Mesendoderm (in vitro differentiated cells): ENCODE data around the gene CALHM5.

Experiments used
- DNase-seq: peaks from one replicate; pipeline ENCODE4 v3.0.0; 2013
- H2AK5ac ChIP-seq: 2 replicates; pipeline ENCODE4 v1.6.1; 2013; ENCODE audit warnings: low read length, inconsistent platforms
- H2BK120ac ChIP-seq: 2 replicates; pipeline ENCODE4 v1.6.1; 2013; ENCODE audit warnings: low read depth, mild to moderate bottlenecking, low read length, moderate library complexity, mixed read lengths
- H2BK15ac ChIP-seq: replicated peaks from 2 replicates; pipeline ENCODE4 v1.6.1; 2013; ENCODE audit warnings: low read depth, mild to moderate bottlenecking, moderate library complexity
- H2BK5ac ChIP-seq: 2 replicates; pipeline ENCODE4 v1.6.1; 2013; ENCODE audit warnings: low read length, inconsistent platforms
- H3K18ac ChIP-seq: 2 replicates; pipeline ENCODE4 v1.6.1; 2013; ENCODE audit warnings: mild to moderate bottlenecking, low read length, mixed read lengths
- H3K23ac ChIP-seq: one replicate; pipeline ENCODE4 v1.6.1; 2013; ENCODE audit warnings: low read length
- H3K27ac ChIP-seq: 2 replicates; pipeline ENCODE4 v1.5.1; 2013; ENCODE audit warnings: low read depth, mild to moderate bottlenecking, inconsistent platforms, low read length, moderate library complexity
- H3K27me3 ChIP-seq: 2 replicates; pipeline ENCODE4 v1.6.1; 2013; ENCODE audit warnings: low read length, control low read depth, mild to moderate bottlenecking, inconsistent platforms; ENCODE audit not compliant: insufficient read depth, poor library complexity
- H3K36me3 ChIP-seq: 2 replicates; pipeline ENCODE4 v1.6.1; 2013; ENCODE audit warnings: low read length, inconsistent platforms; ENCODE audit not compliant: control insufficient read depth, insufficient read depth
- H3K4ac ChIP-seq: one replicate; pipeline ENCODE4 v1.6.1; 2013; ENCODE audit warnings: low read depth, mild to moderate bottlenecking, low read length, moderate library complexity
- H3K4me1 ChIP-seq: 2 replicates; pipeline ENCODE4 v1.6.1; 2013; ENCODE audit warnings: low read depth, low read length, inconsistent platforms; ENCODE audit not compliant: control insufficient read depth
- H3K4me2 ChIP-seq: 2 replicates; pipeline ENCODE4 v1.6.1; 2013; ENCODE audit warnings: low read length
- H3K4me3 ChIP-seq: 2 replicates; pipeline ENCODE4 v1.5.1; 2013; ENCODE audit warnings: mild to moderate bottlenecking, low read length
- H3K56ac ChIP-seq: one replicate; pipeline ENCODE4 v1.6.1; 2013; ENCODE audit warnings: low read length
- H3K79me1 ChIP-seq: 2 replicates; pipeline ENCODE4 v1.6.1; 2013; ENCODE audit warnings: low read length, inconsistent platforms
- H3K79me2 ChIP-seq: 2 replicates; pipeline ENCODE4 v1.6.1; 2013; ENCODE audit warnings: mild to moderate bottlenecking, low read length; ENCODE audit not compliant: control insufficient read depth, insufficient read depth
- H3K9ac ChIP-seq: 2 replicates; pipeline ENCODE4 v1.6.1; 2013; ENCODE audit warnings: low read length, inconsistent platforms
- H4K5ac ChIP-seq: one replicate; pipeline ENCODE4 v1.6.1; 2013; ENCODE audit warnings: low read length
- H4K8ac ChIP-seq: one replicate; pipeline ENCODE4 v1.6.1; 2013; ENCODE audit warnings: low read depth, mild to moderate bottlenecking, control low read depth, low read length, moderate library complexity
- WGBS: extraction: QIAGEN DNeasy Blood & Tissue Kit; methylation state at CpG from one replicate; pipeline ENCODE4 v1.1.7; 2013; ENCODE audit warnings: low lambda C conversion rate, missing lambda C conversion rate; ENCODE audit not compliant: insufficient coverage; ENCODE audit errors: extremely low coverage; 5-methylcytosine and 5-hydroxymethylcytosine counted together

CALHM5 gene

DNA sequence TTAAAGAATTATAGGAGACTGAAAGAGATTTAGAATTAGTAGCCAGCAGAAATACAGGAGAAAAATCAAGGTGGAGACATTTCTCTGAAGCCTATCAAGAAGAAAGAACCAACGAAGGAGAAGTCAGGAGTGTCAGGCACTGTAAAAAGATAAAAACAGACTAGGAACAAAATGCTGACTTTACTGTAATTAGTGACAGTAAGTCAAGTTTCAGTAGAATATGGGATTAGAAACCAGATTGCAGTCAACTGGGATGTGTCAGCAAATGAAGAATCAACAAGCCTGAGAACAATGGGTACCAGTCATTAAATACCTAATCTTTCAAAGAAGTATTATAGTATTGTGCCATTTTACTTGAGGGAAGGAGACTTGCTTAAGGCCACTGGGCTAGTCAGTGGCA, 28.7 kb upstream of the CALHM5 start:
- Histone ChIP-seq H3K4me2 (no peak overlapping the region), H3K9ac (no peak overlapping the region), H3K79me2 (no peaks in the 10 kb centered on the region), H2BK15ac (no peak overlapping the region), H3K4me1 (no peaks in the 10 kb centered on the region), H3K4me3 (no peak overlapping the region), H3K27me3 (no peaks in the 10 kb centered on the region), H3K18ac (no peak overlapping the region), H4K8ac (no peak overlapping the region), H2AK5ac (no peak overlapping the region), H3K56ac (no peak overlapping the region), H3K4ac (no peak overlapping the region), H2BK5ac (no peak overlapping the region), H2BK120ac (no peak overlapping the region), H3K27ac (no peak overlapping the region), H3K36me3 (no peaks in the 10 kb centered on the region), H3K23ac (no peak overlapping the region), H4K5ac (no peak overlapping the region), H3K79me1 (no peaks in the 10 kb centered on the region)
- no peak for DNase-seq
- WGBS, result no CpG with 5 or more reads among the region's 1 CpG

DNA sequence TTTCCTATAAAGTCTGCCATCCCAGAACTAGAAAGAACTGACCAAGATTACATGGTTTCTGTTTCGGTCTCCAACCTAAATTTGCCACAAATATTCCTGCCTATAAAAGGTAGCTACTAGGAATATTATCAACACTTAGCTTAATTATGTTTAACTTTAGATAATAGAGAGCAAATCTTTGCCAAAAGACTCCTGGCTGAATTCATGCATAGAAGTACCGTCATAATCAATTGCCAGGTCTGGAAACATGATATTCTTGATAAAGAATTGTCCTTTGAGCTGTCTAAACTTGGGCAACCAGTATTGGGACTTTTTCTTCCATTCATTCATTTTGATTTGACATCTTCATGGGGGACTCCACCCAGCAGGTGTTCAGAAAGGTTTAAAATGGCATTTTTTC, 27.8 kb upstream of the CALHM5 start:
- no peaks in the 10 kb centered on the region for H3K79me2 ChIP-seq
- no peak overlapping the region for H2AK5ac ChIP-seq
- H3K4ac ChIP-seq, result no peak overlapping the region
- H3K4me2 ChIP-seq, result no peak overlapping the region
- H3K27me3 ChIP-seq, result no peaks in the 10 kb centered on the region
- no peak overlapping the region for H3K23ac ChIP-seq
- no peak overlapping the region for H3K4me3 ChIP-seq
- H4K5ac ChIP-seq, result no peak overlapping the region
- H3K56ac ChIP-seq, result no peak overlapping the region
- no peak overlapping the region for H2BK120ac ChIP-seq
- no peaks in the 10 kb centered on the region for H3K36me3 ChIP-seq
- no peak overlapping the region for H3K18ac ChIP-seq
- H3K4me1 ChIP-seq, result no peaks in the 10 kb centered on the region
- no peak for DNase-seq
- no peak overlapping the region for H2BK15ac ChIP-seq
- no peak overlapping the region for H2BK5ac ChIP-seq
- no peaks in the 10 kb centered on the region for H3K79me1 ChIP-seq
- no peak overlapping the region for H3K27ac ChIP-seq
- no peak overlapping the region for H3K9ac ChIP-seq
- WGBS, result no CpG with 5 or more reads among the region's 2 CpGs
- no peak overlapping the region for H4K8ac ChIP-seq

DNA sequence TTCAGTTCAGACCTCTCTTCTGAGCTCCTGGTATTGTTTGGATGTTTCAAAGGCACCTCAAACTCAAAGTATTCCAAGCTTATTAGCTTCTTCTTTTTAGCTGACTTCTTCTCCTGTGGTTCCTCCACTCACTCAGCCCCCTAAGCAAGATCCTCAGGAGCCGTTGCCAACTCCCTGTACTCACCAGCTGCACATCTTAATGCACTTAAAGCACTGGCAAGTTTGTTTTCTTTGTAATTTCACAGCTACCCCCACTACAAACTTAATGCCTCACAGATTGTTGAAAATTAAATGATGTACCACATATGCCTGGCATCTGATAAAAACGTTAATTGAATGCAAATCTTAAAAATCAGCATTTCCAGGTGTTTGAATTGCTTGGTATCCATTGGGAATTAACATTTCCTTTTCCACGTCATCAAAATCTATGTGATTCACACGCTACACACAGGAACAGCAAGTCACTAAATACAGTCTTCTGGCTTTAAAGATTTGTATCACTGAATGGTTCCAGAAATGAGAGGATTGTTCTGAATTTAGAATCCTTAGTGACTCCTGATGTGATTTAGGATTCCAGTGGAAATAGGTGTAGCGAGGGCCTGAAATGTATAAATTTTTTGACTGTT, 25.8 kb upstream of the CALHM5 start:
- no peak overlapping the region for H2BK5ac ChIP-seq
- WGBS, result no CpG with 5 or more reads among the region's 5 CpGs

DNA sequence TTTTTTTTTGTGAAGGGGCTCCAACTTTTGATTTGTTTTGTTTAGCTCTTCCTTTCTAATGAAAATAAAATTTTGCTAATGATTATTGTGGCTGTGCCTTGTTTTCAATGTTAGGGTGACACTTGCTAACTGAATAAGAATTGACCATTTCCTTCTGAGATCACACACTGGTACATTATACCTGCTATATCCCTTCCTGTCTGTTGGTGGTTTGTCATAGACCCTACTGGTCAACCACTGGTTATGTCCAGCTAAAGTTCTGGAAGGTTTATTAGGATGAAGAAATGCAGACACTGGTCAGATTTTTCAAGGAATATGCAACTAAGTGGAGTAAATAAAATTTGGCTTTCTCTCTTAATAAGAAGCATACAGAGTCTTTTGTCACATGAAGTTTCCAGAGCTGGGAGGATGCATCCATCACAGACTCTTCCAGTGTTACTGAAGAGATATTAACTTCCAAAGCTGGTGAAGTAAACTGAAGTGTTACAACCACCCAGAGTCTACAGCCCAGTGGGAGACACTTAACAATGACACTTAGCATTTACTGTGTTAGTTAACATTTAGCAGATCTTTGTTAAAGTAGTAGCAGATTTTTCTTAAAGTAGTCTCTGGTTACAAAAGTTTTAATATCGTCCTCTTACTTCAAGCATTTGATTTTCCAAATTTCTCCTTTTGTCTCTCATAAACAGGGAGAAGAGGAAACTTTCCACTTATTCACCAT, 19.7 kb upstream of the CALHM5 start:
- Histone ChIP-seq H3K27ac (no peak overlapping the region), H2BK5ac (no peak overlapping the region), H3K56ac (no peak overlapping the region), H3K79me2 (no peaks in the 10 kb centered on the region), H4K5ac (peak overlapping the region; percentile 29), H3K79me1 (no peaks in the 10 kb centered on the region), H3K18ac (no peak overlapping the region), H2AK5ac (no peak overlapping the region), H3K36me3 (no peaks in the 10 kb centered on the region), H3K27me3 (no peaks in the 10 kb centered on the region), H3K4ac (no peak overlapping the region), H3K4me3 (no peak overlapping the region), H3K9ac (no peak overlapping the region), H3K23ac (no peak overlapping the region), H2BK15ac (no peak overlapping the region), H2BK120ac (no peak overlapping the region), H4K8ac (no peak overlapping the region), H3K4me1 (no peaks in the 10 kb centered on the region), H3K4me2 (no peak overlapping the region)
- no peak for DNase-seq
- WGBS, result no CpG with 5 or more reads among the region's 1 CpG

More for the DNA sequence above, 25.8 kb upstream of the CALHM5 start:
- H2BK15ac ChIP-seq, result no peak overlapping the region
- H3K4me1 ChIP-seq, result no peaks in the 10 kb centered on the region
- H3K23ac ChIP-seq, result no peak overlapping the region
- no peak overlapping the region for H4K8ac ChIP-seq
- H3K79me1 ChIP-seq, result no peaks in the 10 kb centered on the region
- no peak overlapping the region for H2BK120ac ChIP-seq
- H3K4me2 ChIP-seq, result no peak overlapping the region
- no peak overlapping the region for H2AK5ac ChIP-seq
- peak overlapping the region; percentile 25 for H3K56ac ChIP-seq
- H3K27me3 ChIP-seq, result no peaks in the 10 kb centered on the region
- H3K9ac ChIP-seq, result no peak overlapping the region
- no peak overlapping the region for H3K4me3 ChIP-seq
- no peak for DNase-seq
- no peak overlapping the region for H3K27ac ChIP-seq
- no peaks in the 10 kb centered on the region for H3K36me3 ChIP-seq
- no peak overlapping the region for H3K18ac ChIP-seq
- H4K5ac ChIP-seq, result no peak overlapping the region
- no peak overlapping the region for H3K4ac ChIP-seq
- no peaks in the 10 kb centered on the region for H3K79me2 ChIP-seq

DNA sequence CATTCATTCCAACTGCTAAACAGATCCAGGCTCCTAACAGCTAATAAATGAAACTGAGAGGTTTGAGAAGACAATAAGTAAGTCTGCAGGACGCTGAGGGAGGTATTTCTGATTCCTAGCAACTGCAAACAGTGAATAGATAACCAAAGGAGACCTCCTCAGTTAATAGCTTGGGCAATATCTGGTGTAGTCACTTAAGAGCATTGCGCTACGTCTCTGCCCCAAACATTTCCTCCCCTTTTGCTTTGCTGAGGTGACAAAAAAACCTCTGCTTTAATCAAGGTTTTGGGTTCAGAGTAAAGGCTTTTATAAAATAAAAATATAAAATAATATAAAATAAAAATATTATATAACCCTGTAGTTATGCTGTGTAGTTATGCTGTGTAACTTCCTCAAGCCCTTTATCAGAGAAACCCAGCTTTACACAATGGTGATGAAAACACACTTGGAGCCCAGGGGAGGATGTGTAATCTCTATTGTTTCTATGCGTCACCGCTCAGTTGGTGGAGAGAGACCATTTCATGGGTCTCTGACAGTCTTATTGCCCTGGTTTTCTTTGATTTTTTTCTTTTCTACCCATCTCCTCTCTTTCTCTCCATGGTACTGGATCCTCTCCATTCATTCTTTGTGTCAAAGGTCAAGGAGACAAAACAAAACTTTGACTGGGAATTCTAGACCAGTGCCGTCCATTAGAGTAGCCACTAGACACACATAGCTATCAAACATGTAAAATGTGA, 18.9 kb upstream of the CALHM5 start:
- Histone ChIP-seq H2BK120ac (no peak overlapping the region), H3K18ac (no peak overlapping the region), H3K4me3 (no peak overlapping the region), H3K27ac (no peak overlapping the region), H3K79me2 (no peaks in the 10 kb centered on the region), H3K56ac (no peak overlapping the region), H3K4me1 (no peaks in the 10 kb centered on the region), H4K5ac (no peak overlapping the region), H3K36me3 (no peaks in the 10 kb centered on the region), H2AK5ac (no peak overlapping the region), H3K4ac (no peak overlapping the region), H3K79me1 (no peaks in the 10 kb centered on the region), H3K27me3 (no peaks in the 10 kb centered on the region), H3K4me2 (no peak overlapping the region), H2BK15ac (no peak overlapping the region), H2BK5ac (no peak overlapping the region), H3K9ac (no peak overlapping the region), H4K8ac (no peak overlapping the region), H3K23ac (no peak overlapping the region)
- peak; percentile 65 for DNase-seq
- WGBS, result no CpG with 5 or more reads among the region's 6 CpGs
